Osteocyte (in vitro differentiated cells): ENCODE results near the gene CORO2A. TPM values are rescaled to one million over a fixed set of nuclear protein-coding genes. Genes with fewer than 3 reads are reported as not detected.

Experiments used
- DNase-seq: peaks from one replicate; pipeline ENCODE4 v3.0.0; 2021; ENCODE audit warnings: mixed read lengths; ENCODE audit not compliant: unreplicated experiment; ENCODE audit errors: extremely low spot score
- H3K27ac Mint-ChIP-seq: one replicate; pipeline ENCODE4 v1.8.0; 2021; ENCODE audit warnings: mild to moderate bottlenecking, mixed read lengths; ENCODE audit not compliant: unreplicated experiment
- H3K27me3 Mint-ChIP-seq: one replicate; pipeline ENCODE4 v1.8.0; 2021; ENCODE audit warnings: mixed read lengths; ENCODE audit not compliant: unreplicated experiment
- H3K36me3 Mint-ChIP-seq: one replicate; pipeline ENCODE4 v1.8.0; 2021; ENCODE audit warnings: mixed read lengths; ENCODE audit not compliant: unreplicated experiment
- H3K4me1 Mint-ChIP-seq: one replicate; pipeline ENCODE4 v1.8.0; 2021; ENCODE audit warnings: mixed read lengths; ENCODE audit not compliant: unreplicated experiment
- H3K4me3 Mint-ChIP-seq: one replicate; pipeline ENCODE4 v1.8.0; 2021; ENCODE audit warnings: mild to moderate bottlenecking, moderate library complexity, mixed read lengths; ENCODE audit not compliant: unreplicated experiment
- H3K9me3 Mint-ChIP-seq: one replicate; pipeline ENCODE4 v1.8.0; 2021; ENCODE audit warnings: mixed read lengths; ENCODE audit not compliant: unreplicated experiment
- total RNA-seq: library from RNA; stranded (reverse); gene quantifications from 2 replicates; pipeline ENCODE4 v1.2.1, GENCODE V29; 2021
- TF ChIP-seq, protein P1 (sequence below): fragments of 200-600 bp; sonication (generic); IDR thresholded peaks from 2 replicates; pipeline ENCODE4 v1.5.0; 2021; ENCODE audit warnings: antibody characterized with exemption, mild to moderate bottlenecking, moderate library complexity

Gene CORO2A
- total RNA-seq, 1 donor from 2014 or later: 1.8 TPM

DNA sequence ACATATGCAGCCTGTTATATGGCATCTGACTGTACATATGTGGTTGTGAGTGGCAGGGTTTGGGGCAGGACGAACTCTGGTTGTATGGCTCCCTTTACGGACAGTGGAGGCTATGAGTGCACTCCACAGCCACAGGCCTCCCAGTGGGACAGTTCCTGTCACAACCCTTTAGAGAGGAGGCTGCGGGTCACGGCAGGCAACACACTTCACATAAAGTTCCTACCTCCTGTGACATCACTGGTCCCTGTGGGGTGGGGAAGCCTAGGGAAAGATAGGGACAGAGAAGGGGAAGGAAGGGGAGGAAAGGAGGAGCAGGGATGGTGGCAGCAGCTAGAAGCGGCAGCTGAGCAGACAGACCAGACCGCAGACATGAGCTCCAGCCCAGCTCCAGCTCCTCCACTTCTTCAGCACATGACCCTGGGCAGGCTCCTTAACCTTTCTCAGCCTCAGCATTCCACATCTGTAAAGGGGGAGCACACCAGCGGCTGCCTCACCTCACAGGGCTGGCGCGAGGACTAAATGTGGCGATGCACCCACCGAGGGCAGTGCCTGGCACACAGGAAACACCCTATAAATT is 27.4 kb upstream of the CORO2A start:
- Mint-ChIP-seq H3K27ac (peak overlapping the region; percentile 81), H3K27me3 (no peaks in the 10 kb centered on the region), H3K4me3 (no peak overlapping the region), H3K36me3 (peaks cover 11% of the 10 kb centered on the region), H3K9me3 (no peaks in the 10 kb centered on the region), H3K4me1 (peaks cover 75% of the 10 kb centered on the region)
- TF ChIP-seq, protein P1, sequence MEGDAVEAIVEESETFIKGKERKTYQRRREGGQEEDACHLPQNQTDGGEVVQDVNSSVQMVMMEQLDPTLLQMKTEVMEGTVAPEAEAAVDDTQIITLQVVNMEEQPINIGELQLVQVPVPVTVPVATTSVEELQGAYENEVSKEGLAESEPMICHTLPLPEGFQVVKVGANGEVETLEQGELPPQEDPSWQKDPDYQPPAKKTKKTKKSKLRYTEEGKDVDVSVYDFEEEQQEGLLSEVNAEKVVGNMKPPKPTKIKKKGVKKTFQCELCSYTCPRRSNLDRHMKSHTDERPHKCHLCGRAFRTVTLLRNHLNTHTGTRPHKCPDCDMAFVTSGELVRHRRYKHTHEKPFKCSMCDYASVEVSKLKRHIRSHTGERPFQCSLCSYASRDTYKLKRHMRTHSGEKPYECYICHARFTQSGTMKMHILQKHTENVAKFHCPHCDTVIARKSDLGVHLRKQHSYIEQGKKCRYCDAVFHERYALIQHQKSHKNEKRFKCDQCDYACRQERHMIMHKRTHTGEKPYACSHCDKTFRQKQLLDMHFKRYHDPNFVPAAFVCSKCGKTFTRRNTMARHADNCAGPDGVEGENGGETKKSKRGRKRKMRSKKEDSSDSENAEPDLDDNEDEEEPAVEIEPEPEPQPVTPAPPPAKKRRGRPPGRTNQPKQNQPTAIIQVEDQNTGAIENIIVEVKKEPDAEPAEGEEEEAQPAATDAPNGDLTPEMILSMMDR: no peak
- no peak for DNase-seq

DNA sequence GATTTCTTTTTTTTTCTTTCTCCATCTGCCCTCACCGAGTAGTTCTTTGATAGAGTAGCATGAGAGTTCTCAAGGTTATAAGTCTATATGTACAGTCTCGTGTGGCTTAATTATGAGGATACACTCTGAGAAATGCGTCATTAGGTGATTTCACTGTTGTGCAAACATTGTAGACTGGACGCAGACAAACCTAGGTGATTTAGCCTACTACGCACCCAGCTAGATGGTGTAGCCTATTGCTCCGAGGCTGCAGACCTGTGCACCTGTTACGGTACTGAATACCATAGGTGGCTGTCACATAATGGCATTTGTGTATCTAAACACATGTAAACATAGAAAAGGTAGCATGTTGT is 26.9 kb upstream of the CORO2A start:
- no peak for DNase-seq
- peaks cover 12% of the 10 kb centered on the region for H3K36me3 Mint-ChIP-seq
- no peak overlapping the region for H3K4me3 Mint-ChIP-seq
- TF ChIP-seq, protein P1: no peak
- H3K27ac Mint-ChIP-seq: peak overlapping the region; percentile 81
- H3K27me3 Mint-ChIP-seq: no peaks in the 10 kb centered on the region
- no peaks in the 10 kb centered on the region for H3K9me3 Mint-ChIP-seq
- peaks cover 71% of the 10 kb centered on the region for H3K4me1 Mint-ChIP-seq

DNA sequence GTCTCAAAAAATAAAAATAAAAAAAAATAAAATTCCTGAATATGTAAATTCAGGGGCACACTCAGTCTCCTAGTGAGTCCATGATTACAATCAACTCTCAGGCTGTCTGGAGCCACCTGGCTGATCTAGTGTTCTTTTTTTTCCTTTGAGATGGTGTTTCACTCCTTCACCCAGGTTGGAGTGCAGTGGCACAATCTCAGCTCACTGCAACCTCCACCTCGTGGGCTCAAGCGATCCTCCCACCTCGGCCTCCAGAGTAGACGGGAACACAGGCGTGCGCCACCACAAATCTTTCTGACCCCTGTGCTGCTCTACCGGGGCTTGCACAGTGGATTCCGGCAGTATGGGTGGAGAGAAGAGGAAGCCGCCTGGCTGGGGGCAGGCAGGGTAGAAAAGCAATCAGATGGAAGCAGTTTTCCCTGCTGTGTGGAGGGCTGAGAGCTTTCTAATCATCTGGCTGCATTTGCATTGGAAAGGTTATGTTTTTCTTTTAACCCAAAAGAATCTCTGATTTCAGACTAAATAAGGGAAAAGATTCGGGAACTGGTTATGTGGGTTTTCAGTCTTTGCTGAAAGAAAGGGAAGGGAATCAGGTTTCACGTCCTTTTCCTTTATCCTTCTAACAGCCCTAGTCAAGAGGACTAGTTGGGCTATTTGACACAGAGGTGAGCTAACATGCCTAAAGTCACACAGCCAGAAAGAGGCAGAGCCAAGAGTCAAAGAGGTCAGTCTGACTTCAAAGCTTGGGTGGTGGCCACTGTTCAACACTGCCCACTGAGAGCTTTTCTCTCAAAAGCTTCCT is 26.3 kb upstream of the CORO2A start:
- Mint-ChIP-seq H3K9me3 (no peaks in the 10 kb centered on the region), H3K4me3 (no peak overlapping the region), H3K36me3 (peaks cover 12% of the 10 kb centered on the region), H3K4me1 (peaks cover 66% of the 10 kb centered on the region), H3K27me3 (no peaks in the 10 kb centered on the region), H3K27ac (peak overlapping the region; percentile 81)
- TF ChIP-seq, protein P1: no peak
- no peak for DNase-seq

DNA sequence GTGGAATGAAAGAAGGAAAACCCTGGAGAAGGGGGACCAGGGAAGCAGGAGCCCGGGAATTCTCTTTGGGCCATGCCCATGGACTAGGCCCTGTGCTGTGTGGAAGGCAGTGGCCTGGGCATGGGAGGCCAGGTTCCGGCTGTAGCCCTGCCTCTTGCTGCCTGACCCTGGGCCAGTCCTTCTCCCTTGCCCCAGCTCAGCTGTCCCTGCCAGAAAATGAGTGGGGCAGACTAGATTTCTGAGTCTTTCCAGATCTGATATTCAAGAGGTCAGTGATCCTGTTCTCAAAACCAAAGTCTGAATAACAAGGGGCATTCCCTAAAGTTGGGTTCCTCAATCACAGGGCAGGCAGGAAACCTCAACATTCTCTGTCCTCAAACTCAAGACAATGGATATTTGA is 24.8 kb upstream of the CORO2A start:
- Mint-ChIP-seq H3K4me1 (peaks cover 50% of the 10 kb centered on the region), H3K27me3 (no peaks in the 10 kb centered on the region), H3K4me3 (no peak overlapping the region), H3K9me3 (no peaks in the 10 kb centered on the region), H3K27ac (peak overlapping the region; percentile 54), H3K36me3 (peaks cover 17% of the 10 kb centered on the region)
- DNase-seq: no peak
- TF ChIP-seq, protein P1: no peak

DNA sequence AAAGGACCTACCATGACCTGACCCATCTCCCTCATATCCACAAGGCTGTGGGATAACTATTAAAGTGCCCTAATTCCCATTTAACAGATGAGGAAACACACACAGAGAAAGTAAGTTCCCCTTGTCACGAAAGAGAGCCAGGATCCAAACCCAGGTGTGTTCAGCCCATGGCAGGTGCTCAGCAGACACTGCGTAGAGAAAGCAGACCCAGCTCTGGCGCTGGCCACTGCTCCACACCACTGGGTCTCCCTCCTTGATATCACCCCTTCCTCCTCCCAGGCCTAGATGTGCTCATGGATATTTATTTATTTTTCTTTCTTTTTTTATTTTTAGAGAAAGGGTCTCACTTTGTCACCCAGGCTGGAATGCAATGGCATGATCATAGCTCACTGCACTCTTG is 24.0 kb upstream of the CORO2A start:
- H3K4me1 Mint-ChIP-seq: peaks cover 43% of the 10 kb centered on the region
- TF ChIP-seq, protein P1: no peak
- H3K4me3 Mint-ChIP-seq: no peak overlapping the region
- peak overlapping the region; percentile 54 for H3K27ac Mint-ChIP-seq
- peaks cover 18% of the 10 kb centered on the region for H3K36me3 Mint-ChIP-seq
- no peaks in the 10 kb centered on the region for H3K9me3 Mint-ChIP-seq
- no peaks in the 10 kb centered on the region for H3K27me3 Mint-ChIP-seq
- DNase-seq: no peak
